K562 (cell line): ENCODE data around the gene USP49. TPM values are rescaled to one million over a fixed set of nuclear protein-coding genes. Genes with fewer than 3 reads are reported as not detected.

Experiments used
- BCLAF1 ChIP-seq, 2 experiments: fragments of 450-650 bp in 1 of 2; IDR thresholded peaks; 2 replicates each; pipeline ENCODE4 v1.6.1; 2011 to 2017; ENCODE audit warnings: low read depth in 2 of 2, antibody characterized with exemption in 1 of 2, borderline replicate concordance in 1 of 2, low read length in 1 of 2, mild to moderate bottlenecking in 1 of 2, mixed read lengths in 1 of 2; ENCODE audit not compliant: control insufficient read depth in 1 of 2
- HCFC1 ChIP-seq: IDR thresholded peaks from 2 replicates; pipeline ENCODE4 v1.6.1; 2012; ENCODE audit warnings: low read depth, low read length, improper control_type of control experiment
- MYBL2 ChIP-seq, 2 experiments: fragments of 450-650 bp in 1 of 2; sonication (generic) in 1 of 2; formaldehyde crosslinking in 1 of 2; IDR thresholded peaks; 2 replicates each; pipeline versions ENCODE4 v1.6.1 to v1.8.1; 2017 to 2022; ENCODE audit warnings: borderline replicate concordance in 1 of 2, inconsistent platforms in 1 of 2, low read depth in 1 of 2, mild to moderate bottlenecking in 1 of 2, missing genetic modification reagents in 1 of 2, moderate library complexity in 1 of 2
- NUFIP1 ChIP-seq: fragments of 450-650 bp; IDR thresholded peaks from 2 replicates; pipeline ENCODE4 v1.6.1; 2018; ENCODE audit not compliant: partially characterized antibody
- SMAD1 ChIP-seq: fragments of 150-350 bp; IDR thresholded peaks from 2 replicates; pipeline ENCODE4 v1.6.1; 2014; ENCODE audit warnings: low read length, low read depth; ENCODE audit not compliant: partially characterized antibody
- polyA plus RNA-seq, 8 experiments: library from polyadenylated mRNA; depleted of rRNA in 4 of 8; stranded (reverse) in 5 of 8; unstranded in 3 of 8; fragments of >200 nt; fragmentation: Nextera tagmentation in 2 of 8; fragmentation: Illumina TruSeq in 1 of 8; extraction: Ambion mirVana in 2 of 8; extraction: Trizol in 1 of 8; gene quantifications; 2 replicates each; pipeline versions ENCODE4 v1.2.1 to v1.2.3, GENCODE V29; 2011 to 2014; ENCODE audit warnings: inconsistent platforms in 1 of 8, missing spikeins in 1 of 8
- total RNA-seq, 7 experiments: library from RNA; depleted of rRNA in 6 of 7; stranded (reverse); fragments of >200 nt in 6 of 7; fragmentation: Illumina TruSeq in 2 of 7; extraction: Trizol in 2 of 7; gene quantifications; 2 replicates each; pipeline versions ENCODE4 v1.2.1 to v1.2.3, GENCODE V29; 2011 to 2021; ENCODE audit warnings: low replicate concordance in 1 of 7
- TF ChIP-seq, protein P1 (sequence below): fragments of 200-800 bp; sonication (Bioruptor generic); IDR thresholded peaks from 2 replicates; pipeline ENCODE4 v1.6.1; 2016; ENCODE audit warnings: missing genetic modification characterization, missing compliant biosample characterization
- TF ChIP-seq, protein P2 (sequence below): fragments of 450-650 bp; conservative IDR thresholded peaks from 2 replicates; pipeline ENCODE4 v1.6.1; 2016; ENCODE audit warnings: missing genetic modification characterization, low read depth, mild to moderate bottlenecking, control low read depth, missing compliant biosample characterization

USP49 gene
- total and polyA plus RNA-seq, 9 of the 15 experiments (the other 6 are each of a cell fraction or from before 2014, with no cell fraction given), result 1.0 to 9.9 (median 6.5) TPM

DNA sequence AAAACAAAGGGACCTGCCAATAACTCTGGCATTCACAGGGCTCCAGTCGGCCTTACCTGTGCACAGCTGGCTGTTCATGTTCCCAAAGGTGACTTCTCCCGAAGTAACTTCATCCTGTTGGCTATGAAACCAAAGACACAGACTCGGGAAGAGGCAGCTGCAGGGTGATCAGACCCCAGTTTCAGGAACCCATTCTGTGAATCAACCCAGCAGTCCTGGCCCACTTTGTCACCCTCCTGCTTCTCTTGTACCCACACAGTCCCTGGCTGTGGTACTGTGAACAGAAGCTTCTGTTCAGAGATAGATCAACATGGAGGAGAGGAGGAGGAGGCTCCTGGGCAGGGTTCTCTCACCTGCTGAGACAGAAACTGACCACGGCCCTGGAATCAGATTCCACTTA is 139.3 kb downstream of the USP49 start (continued):
- TF ChIP-seq, protein P1, sequence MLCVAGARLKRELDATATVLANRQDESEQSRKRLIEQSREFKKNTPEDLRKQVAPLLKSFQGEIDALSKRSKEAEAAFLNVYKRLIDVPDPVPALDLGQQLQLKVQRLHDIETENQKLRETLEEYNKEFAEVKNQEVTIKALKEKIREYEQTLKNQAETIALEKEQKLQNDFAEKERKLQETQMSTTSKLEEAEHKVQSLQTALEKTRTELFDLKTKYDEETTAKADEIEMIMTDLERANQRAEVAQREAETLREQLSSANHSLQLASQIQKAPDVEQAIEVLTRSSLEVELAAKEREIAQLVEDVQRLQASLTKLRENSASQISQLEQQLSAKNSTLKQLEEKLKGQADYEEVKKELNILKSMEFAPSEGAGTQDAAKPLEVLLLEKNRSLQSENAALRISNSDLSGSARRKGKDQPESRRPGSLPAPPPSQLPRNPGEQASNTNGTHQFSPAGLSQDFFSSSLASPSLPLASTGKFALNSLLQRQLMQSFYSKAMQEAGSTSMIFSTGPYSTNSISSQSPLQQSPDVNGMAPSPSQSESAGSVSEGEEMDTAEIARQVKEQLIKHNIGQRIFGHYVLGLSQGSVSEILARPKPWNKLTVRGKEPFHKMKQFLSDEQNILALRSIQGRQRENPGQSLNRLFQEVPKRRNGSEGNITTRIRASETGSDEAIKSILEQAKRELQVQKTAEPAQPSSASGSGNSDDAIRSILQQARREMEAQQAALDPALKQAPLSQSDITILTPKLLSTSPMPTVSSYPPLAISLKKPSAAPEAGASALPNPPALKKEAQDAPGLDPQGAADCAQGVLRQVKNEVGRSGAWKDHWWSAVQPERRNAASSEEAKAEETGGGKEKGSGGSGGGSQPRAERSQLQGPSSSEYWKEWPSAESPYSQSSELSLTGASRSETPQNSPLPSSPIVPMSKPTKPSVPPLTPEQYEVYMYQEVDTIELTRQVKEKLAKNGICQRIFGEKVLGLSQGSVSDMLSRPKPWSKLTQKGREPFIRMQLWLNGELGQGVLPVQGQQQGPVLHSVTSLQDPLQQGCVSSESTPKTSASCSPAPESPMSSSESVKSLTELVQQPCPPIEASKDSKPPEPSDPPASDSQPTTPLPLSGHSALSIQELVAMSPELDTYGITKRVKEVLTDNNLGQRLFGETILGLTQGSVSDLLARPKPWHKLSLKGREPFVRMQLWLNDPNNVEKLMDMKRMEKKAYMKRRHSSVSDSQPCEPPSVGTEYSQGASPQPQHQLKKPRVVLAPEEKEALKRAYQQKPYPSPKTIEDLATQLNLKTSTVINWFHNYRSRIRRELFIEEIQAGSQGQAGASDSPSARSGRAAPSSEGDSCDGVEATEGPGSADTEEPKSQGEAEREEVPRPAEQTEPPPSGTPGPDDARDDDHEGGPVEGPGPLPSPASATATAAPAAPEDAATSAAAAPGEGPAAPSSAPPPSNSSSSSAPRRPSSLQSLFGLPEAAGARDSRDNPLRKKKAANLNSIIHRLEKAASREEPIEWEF, result no peak
- no peak for TF ChIP-seq SMAD1
- TF ChIP-seq HCFC1, result no peak
- TF ChIP-seq, protein P2, sequence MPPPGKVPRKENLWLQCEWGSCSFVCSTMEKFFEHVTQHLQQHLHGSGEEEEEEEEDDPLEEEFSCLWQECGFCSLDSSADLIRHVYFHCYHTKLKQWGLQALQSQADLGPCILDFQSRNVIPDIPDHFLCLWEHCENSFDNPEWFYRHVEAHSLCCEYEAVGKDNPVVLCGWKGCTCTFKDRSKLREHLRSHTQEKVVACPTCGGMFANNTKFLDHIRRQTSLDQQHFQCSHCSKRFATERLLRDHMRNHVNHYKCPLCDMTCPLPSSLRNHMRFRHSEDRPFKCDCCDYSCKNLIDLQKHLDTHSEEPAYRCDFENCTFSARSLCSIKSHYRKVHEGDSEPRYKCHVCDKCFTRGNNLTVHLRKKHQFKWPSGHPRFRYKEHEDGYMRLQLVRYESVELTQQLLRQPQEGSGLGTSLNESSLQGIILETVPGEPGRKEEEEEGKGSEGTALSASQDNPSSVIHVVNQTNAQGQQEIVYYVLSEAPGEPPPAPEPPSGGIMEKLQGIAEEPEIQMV, result no peak
- TF ChIP-seq MYBL2 (IDR thresholded peaks at IDR 0.05; ENCODE audit: low read depth), result no peak
- no peak for TF ChIP-seq MYBL2 (CRISPR knock-in tag; IDR thresholded peaks at IDR 0.05; ENCODE audit: borderline replicate concordance)
- TF ChIP-seq NUFIP1, result no peak
- no peak for TF ChIP-seq BCLAF1 (IDR thresholded peaks at IDR 0.05; ENCODE audit: borderline replicate concordance in 1 of 2, control insufficient read depth in 1 of 2, low read depth in 2 of 2, low read length in 1 of 2)
